Left renal pelvis (tissue), 4 donors: ENCODE data around the gene DYRK4. TPM values are rescaled to one million over a fixed set of nuclear protein-coding genes. Genes with fewer than 3 reads are reported as not detected.
"Not testable (repeated sequence)": the region's sequence is repeated elsewhere in the genome, so short reads cannot be mapped to it uniquely, and the experiment has no call there.

Source experiments
- DNase-seq, 4 donors: peaks; one replicate each; pipeline ENCODE4 v3.0.0-alpha.2; 2013; ENCODE audit warnings: low read depth in 4 of 4, low spot score in 3 of 4
- polyA plus RNA-seq, 4 donors: library from polyadenylated mRNA; unstranded; fragments of 120-200 nt; gene quantifications; one replicate each; pipeline ENCODE4 v1.2.1, GENCODE V29; 2013; ENCODE audit not compliant: insufficient read length in 4 of 4

Gene DYRK4, protein sequence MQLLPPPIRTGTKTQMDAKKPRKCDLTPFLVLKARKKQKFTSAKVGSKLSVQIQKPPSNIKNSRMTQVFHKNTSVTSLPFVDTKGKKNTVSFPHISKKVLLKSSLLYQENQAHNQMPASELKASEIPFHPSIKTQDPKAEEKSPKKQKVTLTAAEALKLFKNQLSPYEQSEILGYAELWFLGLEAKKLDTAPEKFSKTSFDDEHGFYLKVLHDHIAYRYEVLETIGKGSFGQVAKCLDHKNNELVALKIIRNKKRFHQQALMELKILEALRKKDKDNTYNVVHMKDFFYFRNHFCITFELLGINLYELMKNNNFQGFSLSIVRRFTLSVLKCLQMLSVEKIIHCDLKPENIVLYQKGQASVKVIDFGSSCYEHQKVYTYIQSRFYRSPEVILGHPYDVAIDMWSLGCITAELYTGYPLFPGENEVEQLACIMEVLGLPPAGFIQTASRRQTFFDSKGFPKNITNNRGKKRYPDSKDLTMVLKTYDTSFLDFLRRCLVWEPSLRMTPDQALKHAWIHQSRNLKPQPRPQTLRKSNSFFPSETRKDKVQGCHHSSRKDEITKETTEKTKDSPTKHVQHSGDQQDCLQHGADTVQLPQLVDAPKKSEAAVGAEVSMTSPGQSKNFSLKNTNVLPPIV
- polyA plus RNA-seq = 10 to 100 TPM; 37.4 to 59.5 (median 52.4) TPM

DNA sequence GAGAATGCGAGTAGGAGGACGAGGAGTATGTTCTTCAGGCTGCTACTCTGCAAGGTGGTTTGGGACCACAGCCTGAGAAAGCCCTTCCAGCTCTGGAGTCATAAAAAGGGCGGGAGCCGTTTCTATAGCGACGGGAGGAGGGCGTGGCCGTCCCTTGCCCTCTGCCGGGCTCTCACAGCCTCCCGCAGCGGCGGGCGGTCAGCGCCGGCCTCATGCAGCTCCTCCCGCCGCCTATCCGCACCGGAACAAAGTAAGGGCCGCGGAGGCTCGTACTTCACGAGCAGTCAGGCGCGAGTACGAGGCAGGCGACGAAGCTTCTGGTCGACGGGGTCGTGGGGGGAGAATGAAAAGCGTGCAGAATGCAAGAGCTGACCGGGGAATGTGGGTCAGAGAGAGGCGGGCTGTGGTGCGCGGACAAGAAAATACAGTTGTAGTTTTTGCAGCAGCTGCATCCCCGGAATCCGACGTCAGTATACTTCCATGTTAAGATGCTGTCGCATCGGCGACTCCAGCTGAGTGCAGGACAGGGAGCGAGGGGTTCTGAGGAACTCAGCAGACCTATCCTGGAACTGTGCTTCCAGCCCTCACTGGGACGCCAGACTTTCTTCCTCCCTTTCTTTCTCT is at the start of gene DYRK4:
Gene DYRK4 (plus strand): TSS at position 175 of the 624 bp plus-strand sequence. CDS start 38 bp downstream, at position 213.
- DNase-seq = peak; percentile 70 to 82 (median 74)

- no peak for DNase-seq
Observed at GRCh38 chr12:4518106-4518728, 43.8 kb upstream of the DYRK4 start.

DNA sequence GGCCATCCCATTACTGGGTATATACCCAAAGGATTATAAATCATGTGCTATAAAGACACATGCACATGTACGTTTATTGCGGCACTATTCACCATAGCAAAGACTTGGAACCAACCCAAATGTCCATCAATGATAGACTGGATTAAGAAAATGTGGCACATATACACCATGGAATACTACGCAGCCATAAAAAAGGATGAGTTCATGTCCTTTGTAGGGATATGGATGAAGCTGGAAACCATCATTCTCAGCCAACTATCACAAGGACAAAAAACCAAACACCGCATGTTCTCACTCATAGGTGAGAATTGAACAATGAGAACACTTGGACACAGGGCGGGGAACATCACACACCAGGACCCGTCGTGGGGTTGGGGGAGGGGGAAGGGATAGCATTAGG is 38.6 kb upstream of the DYRK4 start:
- DNase-seq = not testable (repeated sequence)

GRCh38 chr12:4526923-4527546 is 35.0 kb upstream of the DYRK4 start:
- DNase-seq = no peak

GRCh38 chr12:4530160-4530559 is 31.8 kb upstream of the DYRK4 start:
- DNase-seq = no peak

GRCh38 chr12:4530982-4531586 is 30.9 kb upstream of the DYRK4 start:
- DNase-seq = no peak

- DNase-seq = no peak
Observed at GRCh38 chr12:4535092-4535491, 26.9 kb upstream of the DYRK4 start.

GRCh38 chr12:4535871-4536270 is 26.1 kb upstream of the DYRK4 start:
- no peak for DNase-seq

GRCh38 chr12:4538207-4539160 is 23.5 kb upstream of the DYRK4 start, which contains the start of gene RAD51AP1:
Gene RAD51AP1 (plus strand): TSS chr12:4538890. CDS start chr12:4538940, 50 bp downstream.
- peak; percentile 92 to 94 (median 94) for DNase-seq

GRCh38 chr12:4539167-4539870 is 22.7 kb upstream of the DYRK4 start:
- no peak for DNase-seq

GRCh38 chr12:4540170-4540569 is 21.8 kb upstream of the DYRK4 start:
- DNase-seq = no peak

GRCh38 chr12:4540638-4541037 is 21.4 kb upstream of the DYRK4 start:
- DNase-seq = no peak

GRCh38 chr12:4545195-4545594 is 16.8 kb upstream of the DYRK4 start:
- DNase-seq = no peak

DNA sequence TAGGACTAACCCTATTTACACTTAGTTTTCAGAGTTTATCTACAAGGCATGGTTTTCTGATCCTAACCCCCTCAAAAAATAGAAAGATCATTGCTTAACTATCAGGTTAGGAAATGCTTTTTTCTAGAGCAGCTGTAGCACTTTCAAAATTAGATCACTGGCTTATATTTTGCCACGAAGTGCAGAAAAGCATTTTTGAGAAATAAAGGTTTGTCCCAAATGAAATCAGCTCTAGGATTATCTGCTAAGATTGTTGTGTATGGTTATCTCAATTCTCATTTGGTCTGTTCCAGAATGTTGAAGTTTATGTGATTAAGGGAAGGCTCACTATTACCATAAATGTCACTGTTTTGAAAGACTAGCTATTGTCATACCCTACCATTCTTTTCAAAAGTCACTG is 9.8 kb upstream of the DYRK4 start:
- no peak for DNase-seq

DNA sequence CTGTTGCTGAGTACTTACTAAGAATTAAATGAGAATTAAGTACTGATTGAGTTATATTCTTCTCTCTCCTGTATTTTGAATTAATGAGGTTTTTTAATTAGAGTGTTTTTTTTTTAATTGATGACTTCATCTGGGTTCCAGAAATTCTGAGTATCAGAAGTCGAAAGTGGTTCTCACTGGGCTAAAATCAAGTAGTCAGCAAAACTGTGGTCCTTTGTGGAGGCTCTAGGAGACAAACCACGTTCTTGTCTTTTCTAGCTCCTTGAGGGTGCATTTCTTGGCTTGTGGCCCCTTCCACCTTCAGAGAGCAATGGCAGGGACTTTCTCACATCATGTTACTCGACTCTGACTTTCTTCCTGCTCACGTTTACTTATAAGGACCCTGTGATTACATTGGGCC is 8.1 kb upstream of the DYRK4 start:
- DNase-seq = no peak

- DNase-seq = no peak
Observed at GRCh38 chr12:4555804-4556203, 6.2 kb upstream of the DYRK4 start.

DNA sequence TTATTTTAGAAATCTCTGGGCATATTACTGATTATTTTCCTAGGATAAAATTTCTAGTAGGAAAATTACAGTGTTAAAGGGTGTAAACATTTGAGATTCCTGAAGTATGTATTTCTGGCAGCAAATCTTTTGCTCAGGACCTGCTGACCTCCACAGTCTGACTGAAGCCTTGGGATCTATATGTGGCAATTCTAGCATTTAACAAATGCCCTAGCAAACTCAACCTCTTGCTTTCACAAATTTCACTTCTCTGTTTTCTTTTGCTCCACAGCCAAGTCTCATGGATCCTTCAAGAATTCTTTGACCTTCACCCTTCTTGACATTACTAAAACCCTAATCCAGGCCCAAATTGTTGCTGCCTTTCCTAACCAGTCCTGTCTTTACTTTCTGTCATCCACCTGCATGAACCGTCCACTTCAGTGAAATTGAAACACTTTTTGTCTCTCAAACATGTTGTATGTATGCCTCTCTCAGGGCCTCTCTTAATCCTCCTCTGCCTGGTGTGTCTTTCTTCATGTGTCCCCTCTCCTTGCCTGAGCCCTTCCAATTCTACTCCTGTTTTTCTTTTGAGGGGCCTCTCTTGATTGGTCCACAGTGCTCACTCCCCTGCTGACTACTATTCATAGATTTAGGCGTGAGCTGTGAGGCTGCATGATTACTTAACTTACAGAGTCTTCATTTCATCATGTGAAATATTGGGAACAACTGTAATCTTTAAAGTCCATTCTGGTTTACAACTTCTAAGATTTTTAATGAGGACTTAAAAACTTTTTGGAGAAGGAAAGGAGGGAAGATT is 5.1 kb upstream of the DYRK4 start:
- DNase-seq = no peak

DNA sequence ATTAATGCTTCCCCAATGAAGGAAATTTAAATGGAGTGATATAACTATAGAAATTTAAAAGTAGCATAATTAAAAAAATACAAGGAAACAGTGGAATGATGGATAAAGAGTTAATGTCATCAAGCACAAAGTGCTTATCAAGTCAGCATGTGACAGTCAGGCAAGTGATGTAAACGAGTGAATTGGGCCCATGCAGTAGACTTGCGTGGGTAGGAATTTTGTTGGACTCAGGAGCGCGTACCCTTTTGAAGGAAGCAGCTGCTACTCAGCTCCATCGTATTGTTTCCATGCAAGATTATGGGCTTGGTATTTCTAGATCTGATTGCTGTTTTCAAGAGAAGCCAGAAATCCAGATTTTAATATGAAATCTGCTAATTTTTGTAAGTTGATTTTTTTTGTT is 4.4 kb upstream of the DYRK4 start:
- no peak for DNase-seq
